Cardiac muscle cell (in vitro differentiated cells and primary cell): Measurements from ENCODE around the gene DNTTIP2. TPM values are rescaled to one million over a fixed set of nuclear protein-coding genes. Genes with fewer than 3 reads are reported as not detected.

Experiments
- DNase-seq, 2 donors: peaks; one replicate each; pipeline versions ENCODE4 v3.0.0 to v3.0.0-alpha.2; 2010 to 2017; ENCODE audit warnings: low read depth in 1 of 2, low spot score in 1 of 2
- H3K27ac ChIP-seq: fragments of 200-600 bp; sonication (generic); 2 replicates; pipeline ENCODE4 v1.5.1; 2016
- H3K27me3 ChIP-seq: fragments of 200-600 bp; sonication (generic); 2 replicates; pipeline ENCODE4 v1.6.0; 2016; ENCODE audit warnings: control low read depth
- H3K36me3 ChIP-seq: fragments of 200-600 bp; sonication (generic); 2 replicates; pipeline ENCODE4 v1.5.1; 2016; ENCODE audit warnings: control low read depth
- H3K4me1 ChIP-seq: fragments of 200-600 bp; sonication (generic); 2 replicates; pipeline ENCODE4 v1.8.1; 2017; ENCODE audit warnings: low read depth, mild to moderate bottlenecking, mixed run types
- H3K4me3 ChIP-seq: fragments of 200-600 bp; sonication (generic); 2 replicates; pipeline ENCODE4 v1.5.1; 2016; ENCODE audit warnings: mild to moderate bottlenecking
- H3K9me3 ChIP-seq: fragments of 200-600 bp; sonication (generic); 2 replicates; pipeline ENCODE4 v1.5.1; 2017; ENCODE audit warnings: low read depth, mild to moderate bottlenecking, control low read depth
- polyA plus RNA-seq: library from polyadenylated mRNA; unstranded; fragments of >200 nt; fragmentation: Nextera tagmentation; extraction: Ambion mirVana; gene quantifications from 2 replicates; pipeline ENCODE4 v1.2.1, GENCODE V29; 2016
- total RNA-seq: library from RNA; depleted of rRNA; stranded (reverse); fragments of >200 nt; gene quantifications from 2 replicates; pipeline ENCODE4 v1.2.3, GENCODE V29; 2016
- TF ChIP-seq, protein P1 (sequence below): IDR thresholded peaks from 2 replicates; pipeline ENCODE4 v1.5.1; 2012; ENCODE audit warnings: low read depth, mild to moderate bottlenecking, low read length

The DNTTIP2 gene
- total and polyA plus RNA-seq, 2 experiments from 2014 or later, result 13.9 to 38.5 TPM

DNA sequence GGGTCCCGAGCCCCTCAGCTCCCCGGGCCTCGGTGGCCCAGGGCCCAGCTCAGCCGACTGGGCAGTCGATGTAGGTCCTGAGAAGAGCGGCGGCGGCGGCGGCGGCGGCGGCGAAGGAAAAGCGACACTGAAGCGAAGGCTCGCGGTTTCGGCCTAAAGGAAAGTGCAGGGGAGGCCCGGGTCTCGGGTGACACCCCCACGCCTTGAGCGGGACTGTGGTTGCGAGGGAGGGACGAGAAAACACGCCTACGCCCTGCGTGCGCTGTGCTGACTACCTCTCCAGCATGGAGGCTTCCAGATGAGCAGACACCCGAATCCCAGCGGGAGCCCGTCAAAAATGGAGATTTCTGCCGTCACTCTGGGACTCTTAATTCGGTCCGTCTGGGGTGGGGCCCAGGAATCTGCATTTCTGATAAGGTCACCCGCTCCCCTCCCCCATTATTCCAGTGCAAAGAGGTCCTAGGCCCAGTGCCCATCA, 31.2 kb downstream of the DNTTIP2 start:
- TF ChIP-seq, protein P1, sequence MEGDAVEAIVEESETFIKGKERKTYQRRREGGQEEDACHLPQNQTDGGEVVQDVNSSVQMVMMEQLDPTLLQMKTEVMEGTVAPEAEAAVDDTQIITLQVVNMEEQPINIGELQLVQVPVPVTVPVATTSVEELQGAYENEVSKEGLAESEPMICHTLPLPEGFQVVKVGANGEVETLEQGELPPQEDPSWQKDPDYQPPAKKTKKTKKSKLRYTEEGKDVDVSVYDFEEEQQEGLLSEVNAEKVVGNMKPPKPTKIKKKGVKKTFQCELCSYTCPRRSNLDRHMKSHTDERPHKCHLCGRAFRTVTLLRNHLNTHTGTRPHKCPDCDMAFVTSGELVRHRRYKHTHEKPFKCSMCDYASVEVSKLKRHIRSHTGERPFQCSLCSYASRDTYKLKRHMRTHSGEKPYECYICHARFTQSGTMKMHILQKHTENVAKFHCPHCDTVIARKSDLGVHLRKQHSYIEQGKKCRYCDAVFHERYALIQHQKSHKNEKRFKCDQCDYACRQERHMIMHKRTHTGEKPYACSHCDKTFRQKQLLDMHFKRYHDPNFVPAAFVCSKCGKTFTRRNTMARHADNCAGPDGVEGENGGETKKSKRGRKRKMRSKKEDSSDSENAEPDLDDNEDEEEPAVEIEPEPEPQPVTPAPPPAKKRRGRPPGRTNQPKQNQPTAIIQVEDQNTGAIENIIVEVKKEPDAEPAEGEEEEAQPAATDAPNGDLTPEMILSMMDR, result no peak
- Histone ChIP-seq H3K27me3 (no peaks in the 10 kb centered on the region), H3K4me3 (peak overlapping the region; percentile 75), H3K27ac (peak overlapping the region; percentile 86), H3K4me1 (no peaks in the 10 kb centered on the region), H3K36me3 (no peaks in the 10 kb centered on the region), H3K9me3 (no peaks in the 10 kb centered on the region)
- DNase-seq, result peak; percentile 62 to 74

DNA sequence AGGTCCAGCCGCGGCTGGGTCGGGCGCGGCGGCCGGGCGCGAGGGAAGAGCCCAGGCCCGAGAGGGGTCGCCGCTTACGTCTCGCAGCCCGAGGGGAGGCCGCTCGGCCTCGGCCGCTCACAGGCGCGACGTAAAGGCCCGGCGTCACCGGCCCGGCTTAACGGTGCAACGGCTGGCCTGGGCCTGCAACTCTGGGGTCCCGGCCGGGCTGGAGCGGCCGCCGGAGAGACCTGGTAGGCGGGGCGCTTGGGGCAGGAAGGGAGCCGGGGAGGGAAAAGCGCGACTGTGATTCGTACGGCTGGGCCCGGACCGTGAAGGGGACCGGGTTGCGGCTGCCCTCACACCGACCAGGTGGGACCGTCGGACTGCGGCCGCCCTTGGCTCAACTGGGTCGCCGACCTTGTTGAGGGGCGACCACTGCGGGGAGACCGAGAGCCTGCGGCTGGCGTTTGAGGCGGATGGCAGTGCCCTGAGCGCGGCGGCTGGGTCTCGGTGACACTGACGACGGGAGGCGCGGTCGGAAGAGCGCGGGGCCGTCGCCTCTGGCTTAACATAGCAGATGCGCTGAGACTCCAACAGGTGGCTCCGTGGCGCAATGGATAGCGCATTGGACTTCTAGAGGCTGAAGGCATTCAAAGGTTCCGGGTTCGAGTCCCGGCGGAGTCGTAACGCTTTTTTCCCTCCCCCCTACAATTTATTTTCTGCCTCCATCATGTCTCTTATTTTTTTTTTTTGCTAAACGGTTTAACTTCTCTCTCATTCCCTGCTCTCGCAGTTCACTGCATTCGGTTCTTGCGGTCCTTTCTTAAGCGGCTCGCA, 31.8 kb downstream of the DNTTIP2 start:
- no peaks in the 10 kb centered on the region for H3K9me3 ChIP-seq
- TF ChIP-seq, protein P1, result no peak
- no peaks in the 10 kb centered on the region for H3K4me1 ChIP-seq
- DNase-seq, result peak; percentile 88 to 91
- peak overlapping the region; percentile 75 for H3K4me3 ChIP-seq
- H3K36me3 ChIP-seq, result no peaks in the 10 kb centered on the region
- H3K27ac ChIP-seq, result peak overlapping the region; percentile 86
- no peaks in the 10 kb centered on the region for H3K27me3 ChIP-seq

DNA sequence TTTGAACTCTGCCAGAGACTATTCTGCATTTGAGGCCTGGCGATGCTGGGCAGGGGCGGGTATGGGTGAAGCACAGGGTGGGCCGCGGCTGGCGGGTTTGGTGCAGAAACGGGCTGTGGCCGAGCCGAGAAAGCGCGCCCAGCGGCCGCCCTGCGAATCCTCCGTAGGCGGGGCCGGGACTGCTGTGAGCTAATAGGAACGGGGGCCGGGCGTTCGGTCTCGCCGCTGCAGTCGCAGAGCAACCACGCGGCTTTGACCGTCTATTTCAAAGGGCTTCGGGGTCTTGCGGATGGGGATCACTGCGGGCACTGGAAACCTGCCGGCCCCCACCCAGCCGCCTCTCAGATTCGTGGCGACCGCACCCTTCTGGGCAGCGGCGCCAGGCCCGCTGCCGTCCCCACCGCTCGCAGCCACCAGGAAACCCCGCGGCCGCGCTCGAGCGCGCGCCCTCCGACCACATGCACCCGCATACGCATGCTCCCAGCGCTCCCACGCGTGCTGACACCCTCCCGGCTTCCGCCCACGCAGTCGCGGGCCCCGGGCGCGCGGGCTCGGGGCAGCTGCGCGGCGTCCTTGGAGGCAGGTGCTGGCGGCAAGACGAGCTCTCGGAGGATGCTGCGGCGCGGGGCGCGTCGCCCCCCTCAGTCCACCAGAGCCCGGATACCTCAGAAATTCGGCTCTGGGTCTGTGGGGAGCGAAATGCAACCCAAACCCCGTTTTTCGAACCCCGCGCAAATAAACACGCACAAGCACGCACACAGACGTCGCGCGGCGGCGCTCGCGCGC, 32.6 kb downstream of the DNTTIP2 start:
- TF ChIP-seq, protein P1, result peak; percentile 20
- H3K36me3 ChIP-seq, result no peaks in the 10 kb centered on the region
- peak overlapping the region; percentile 84 for H3K27ac ChIP-seq
- DNase-seq, result peak; percentile 86 to 91
- H3K4me3 ChIP-seq, result peak overlapping the region; percentile 75
- no peaks in the 10 kb centered on the region for H3K27me3 ChIP-seq
- H3K9me3 ChIP-seq, result no peaks in the 10 kb centered on the region
- H3K4me1 ChIP-seq, result no peaks in the 10 kb centered on the region

DNA sequence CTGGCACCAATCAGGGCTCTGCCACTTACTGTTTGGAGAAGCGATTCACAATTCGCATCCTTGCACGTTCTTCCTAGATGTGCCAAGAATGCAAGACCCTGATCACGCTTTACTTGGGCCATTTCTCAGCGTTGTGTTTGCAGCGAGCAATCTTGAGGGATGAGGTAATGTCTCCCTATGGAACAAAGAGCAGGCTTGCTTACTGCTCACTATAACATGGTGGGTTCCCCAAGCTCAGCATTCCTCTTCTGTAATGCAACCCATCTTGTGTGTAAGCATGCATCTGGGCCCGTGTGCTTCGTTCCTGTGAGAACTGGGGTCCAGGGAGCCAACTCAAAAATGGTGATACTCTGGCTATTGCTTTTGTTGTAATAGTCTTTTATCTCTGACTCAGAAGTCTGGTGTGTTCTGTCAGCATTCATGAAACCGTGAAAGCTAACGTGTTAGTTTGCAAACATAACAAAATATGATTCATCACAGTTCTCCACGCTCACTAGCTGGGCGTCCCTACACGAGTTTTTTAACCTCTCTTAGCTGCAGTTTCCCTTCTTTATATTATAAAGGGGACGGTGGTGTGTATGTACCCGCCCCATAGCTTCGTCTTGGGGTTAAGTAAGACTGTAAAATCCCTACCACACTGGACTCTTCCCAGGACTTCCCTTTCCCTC, 33.3 kb downstream of the DNTTIP2 start:
- peak in 1 of 2 donors; percentile 89 for DNase-seq
- Histone ChIP-seq H3K4me3 (peak overlapping the region; percentile 75), H3K9me3 (no peaks in the 10 kb centered on the region), H3K4me1 (no peaks in the 10 kb centered on the region), H3K27me3 (no peaks in the 10 kb centered on the region), H3K27ac (peak overlapping the region; percentile 84), H3K36me3 (no peaks in the 10 kb centered on the region)
- TF ChIP-seq, protein P1, result no peak
